Measurements from ENCODE around the gene TNNC1. TPM values are rescaled to one million over a fixed set of nuclear protein-coding genes. Genes with fewer than 3 reads are reported as not detected.
A peak's percentile ranks its signal among the peaks of the same experiment; 100 is the strongest.

The TNNC1 gene
- total and polyA plus RNA-seq, 9 of the 15 experiments (the other 6 are each of a cell fraction or from before 2014, with no cell fraction given) = 0.08 to 0.85 (median 0.42) TPM; not detected in 4

- peak; percentile 33 for TF ChIP-seq REST (IDR thresholded peaks at IDR 0.05; ENCODE audit: borderline replicate concordance)
- TF ChIP-seq REST (CRISPR knock-in tag; IDR thresholded peaks at IDR 0.05; ENCODE audit: low read depth) = no peak
- no peak for TF ChIP-seq CHD1 (IDR thresholded peaks at IDR 0.05; ENCODE audit: low read length)
- no peak for TF ChIP-seq HOXB6 (CRISPR knock-in tag; IDR thresholded peaks at IDR 0.05; ENCODE audit: borderline replicate concordance)
- TF ChIP-seq FOXJ3 (CRISPR knock-in tag; IDR thresholded peaks at IDR 0.05) = no peak
- TF ChIP-seq RB1 (IDR thresholded peaks at IDR 0.05; ENCODE audit: low read depth) = peak; percentile 55; the same call in 1 of the 2 replicates
- no peak for TF ChIP-seq RFX7 (CRISPR knock-in tag; IDR thresholded peaks at IDR 0.05)
- TF ChIP-seq CREM (IDR thresholded peaks at IDR 0.05; ENCODE audit: low read depth) = peak; percentile 54; the same call in 1 of the 2 replicates
- no peak for TF ChIP-seq ZNF133 (CRISPR knock-in tag; IDR thresholded peaks at IDR 0.05)
- peak; percentile 69 for TF ChIP-seq ZFX (CRISPR knock-in tag; IDR thresholded peaks at IDR 0.05)
- TF ChIP-seq KDM5B (IDR thresholded peaks at IDR 0.05; ENCODE audit: insufficient replicate concordance, low read depth, low read length) = peak; percentile 90
- no peak for TF ChIP-seq NCOA1 (IDR thresholded peaks at IDR 0.05; ENCODE audit: low read depth)
- peak; percentile 16 to 91 (median 91) for TF ChIP-seq YY1 (IDR thresholded peaks at IDR 0.05; ENCODE audit: borderline replicate concordance in 1 of 3, control insufficient read depth in 1 of 3, extremely low read depth in 1 of 3, insufficient read depth in 3 of 3, insufficient read length in 1 of 3, insufficient replicate concordance in 2 of 3, low read depth in 1 of 3, low read length in 2 of 3)
- TF ChIP-seq, protein P1, sequence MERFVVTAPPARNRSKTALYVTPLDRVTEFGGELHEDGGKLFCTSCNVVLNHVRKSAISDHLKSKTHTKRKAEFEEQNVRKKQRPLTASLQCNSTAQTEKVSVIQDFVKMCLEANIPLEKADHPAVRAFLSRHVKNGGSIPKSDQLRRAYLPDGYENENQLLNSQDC (CRISPR knock-in tag; IDR thresholded peaks at IDR 0.05) = no peak
- peak; percentile 81 for TF ChIP-seq USF2 (CRISPR knock-in tag; IDR thresholded peaks at IDR 0.05)
- no peak for TF ChIP-seq POU5F1 (IDR thresholded peaks at IDR 0.05; ENCODE audit: borderline replicate concordance, low read depth, low read length, partially characterized antibody)
- TF ChIP-seq, protein P2, sequence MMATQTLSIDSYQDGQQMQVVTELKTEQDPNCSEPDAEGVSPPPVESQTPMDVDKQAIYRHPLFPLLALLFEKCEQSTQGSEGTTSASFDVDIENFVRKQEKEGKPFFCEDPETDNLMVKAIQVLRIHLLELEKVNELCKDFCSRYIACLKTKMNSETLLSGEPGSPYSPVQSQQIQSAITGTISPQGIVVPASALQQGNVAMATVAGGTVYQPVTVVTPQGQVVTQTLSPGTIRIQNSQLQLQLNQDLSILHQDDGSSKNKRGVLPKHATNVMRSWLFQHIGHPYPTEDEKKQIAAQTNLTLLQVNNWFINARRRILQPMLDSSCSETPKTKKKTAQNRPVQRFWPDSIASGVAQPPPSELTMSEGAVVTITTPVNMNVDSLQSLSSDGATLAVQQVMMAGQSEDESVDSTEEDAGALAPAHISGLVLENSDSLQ (IDR thresholded peaks at IDR 0.05) = peak; percentile 97
These were observed 1.7 kb upstream of the TNNC1 start, which contains the start of gene NISCH (continued) for GRCh38 chr3:52455283-52456168.

All from K562 (cell line).